GM12864 (cell line): ENCODE results near the gene CYTH1.

Source experiments
- DNase-seq: peaks from one replicate; pipeline ENCODE4 v3.0.0-alpha.2; 2011; ENCODE audit warnings: low read depth
- H3K4me3 ChIP-seq: 2 replicates; pipeline ENCODE4 v1.5.1; 2011; ENCODE audit warnings: mild to moderate bottlenecking, low read depth, low read length, control low read depth
- TF ChIP-seq, protein P1 (sequence below): IDR thresholded peaks from 2 replicates; pipeline ENCODE4 v1.5.1; 2011; ENCODE audit warnings: low read depth, mild to moderate bottlenecking, moderate library complexity, low read length, control low read depth, inconsistent platforms; ENCODE audit errors: missing control alignments

The CYTH1 gene

DNA sequence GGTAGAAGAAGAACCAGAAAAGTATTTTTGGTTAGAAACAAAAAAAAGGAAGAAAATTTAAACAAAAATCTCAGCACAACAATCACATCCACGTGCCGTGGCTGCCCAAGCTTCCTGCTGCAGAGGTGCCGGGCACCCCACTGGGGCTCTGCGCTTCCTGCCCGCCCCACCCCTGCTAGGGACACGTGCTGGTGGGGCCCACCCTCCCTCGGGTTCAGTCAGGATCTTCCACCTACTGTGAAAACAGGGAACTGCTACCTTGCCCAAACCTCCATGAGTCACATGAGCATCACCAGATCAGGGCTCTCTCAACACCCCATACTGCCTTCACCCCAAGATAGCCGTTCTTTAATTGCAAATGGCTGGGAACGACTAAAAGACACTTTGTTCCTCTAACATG lies 24.4 kb upstream of the CYTH1 start:
- no peak overlapping the region for H3K4me3 ChIP-seq
- DNase-seq, result no peak
- TF ChIP-seq, protein P1, sequence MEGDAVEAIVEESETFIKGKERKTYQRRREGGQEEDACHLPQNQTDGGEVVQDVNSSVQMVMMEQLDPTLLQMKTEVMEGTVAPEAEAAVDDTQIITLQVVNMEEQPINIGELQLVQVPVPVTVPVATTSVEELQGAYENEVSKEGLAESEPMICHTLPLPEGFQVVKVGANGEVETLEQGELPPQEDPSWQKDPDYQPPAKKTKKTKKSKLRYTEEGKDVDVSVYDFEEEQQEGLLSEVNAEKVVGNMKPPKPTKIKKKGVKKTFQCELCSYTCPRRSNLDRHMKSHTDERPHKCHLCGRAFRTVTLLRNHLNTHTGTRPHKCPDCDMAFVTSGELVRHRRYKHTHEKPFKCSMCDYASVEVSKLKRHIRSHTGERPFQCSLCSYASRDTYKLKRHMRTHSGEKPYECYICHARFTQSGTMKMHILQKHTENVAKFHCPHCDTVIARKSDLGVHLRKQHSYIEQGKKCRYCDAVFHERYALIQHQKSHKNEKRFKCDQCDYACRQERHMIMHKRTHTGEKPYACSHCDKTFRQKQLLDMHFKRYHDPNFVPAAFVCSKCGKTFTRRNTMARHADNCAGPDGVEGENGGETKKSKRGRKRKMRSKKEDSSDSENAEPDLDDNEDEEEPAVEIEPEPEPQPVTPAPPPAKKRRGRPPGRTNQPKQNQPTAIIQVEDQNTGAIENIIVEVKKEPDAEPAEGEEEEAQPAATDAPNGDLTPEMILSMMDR, result no peak

GRCh38 chr17:78805301-78805700 lies 23.2 kb upstream of the CYTH1 start:
- no peak for DNase-seq
- TF ChIP-seq, protein P1, result no peak
- no peak overlapping the region for H3K4me3 ChIP-seq

DNA sequence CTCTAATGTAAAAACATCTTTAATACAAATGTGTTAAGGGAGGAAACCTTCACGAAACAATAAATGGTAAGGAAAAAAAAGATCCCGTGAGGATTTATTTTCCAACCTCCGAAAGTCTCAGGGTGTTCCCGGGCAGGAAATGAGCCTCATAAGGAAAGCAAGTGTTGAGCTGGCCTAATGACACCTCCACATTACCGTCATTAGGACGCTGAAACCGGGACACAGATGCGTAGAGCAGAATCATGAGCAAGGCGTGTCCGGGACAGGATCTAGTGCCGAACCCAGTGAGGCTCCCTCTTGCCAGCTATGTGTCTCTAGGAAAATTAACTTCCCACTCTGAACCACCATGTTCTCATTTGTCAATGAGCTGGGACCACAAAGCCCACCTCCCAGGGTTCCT lies 22.7 kb upstream of the CYTH1 start:
- TF ChIP-seq, protein P1, result no peak
- H3K4me3 ChIP-seq, result no peak overlapping the region
- DNase-seq, result no peak

- TF ChIP-seq, protein P1, result no peak
- no peak for DNase-seq
Measured at GRCh38 chr17:78803186-78803845, 21.2 kb upstream of the CYTH1 start.

GRCh38 chr17:78802459-78802858 lies 20.4 kb upstream of the CYTH1 start:
- DNase-seq, result no peak
- TF ChIP-seq, protein P1, result no peak
- H3K4me3 ChIP-seq, result no peak overlapping the region

More at GRCh38 chr17:78803186-78803845, 21.2 kb upstream of the CYTH1 start:
- no peak overlapping the region for H3K4me3 ChIP-seq

- no peak overlapping the region for H3K4me3 ChIP-seq
- TF ChIP-seq, protein P1, result no peak
- no peak for DNase-seq
Measured at GRCh38 chr17:78802008-78802407, 19.9 kb upstream of the CYTH1 start.

DNA sequence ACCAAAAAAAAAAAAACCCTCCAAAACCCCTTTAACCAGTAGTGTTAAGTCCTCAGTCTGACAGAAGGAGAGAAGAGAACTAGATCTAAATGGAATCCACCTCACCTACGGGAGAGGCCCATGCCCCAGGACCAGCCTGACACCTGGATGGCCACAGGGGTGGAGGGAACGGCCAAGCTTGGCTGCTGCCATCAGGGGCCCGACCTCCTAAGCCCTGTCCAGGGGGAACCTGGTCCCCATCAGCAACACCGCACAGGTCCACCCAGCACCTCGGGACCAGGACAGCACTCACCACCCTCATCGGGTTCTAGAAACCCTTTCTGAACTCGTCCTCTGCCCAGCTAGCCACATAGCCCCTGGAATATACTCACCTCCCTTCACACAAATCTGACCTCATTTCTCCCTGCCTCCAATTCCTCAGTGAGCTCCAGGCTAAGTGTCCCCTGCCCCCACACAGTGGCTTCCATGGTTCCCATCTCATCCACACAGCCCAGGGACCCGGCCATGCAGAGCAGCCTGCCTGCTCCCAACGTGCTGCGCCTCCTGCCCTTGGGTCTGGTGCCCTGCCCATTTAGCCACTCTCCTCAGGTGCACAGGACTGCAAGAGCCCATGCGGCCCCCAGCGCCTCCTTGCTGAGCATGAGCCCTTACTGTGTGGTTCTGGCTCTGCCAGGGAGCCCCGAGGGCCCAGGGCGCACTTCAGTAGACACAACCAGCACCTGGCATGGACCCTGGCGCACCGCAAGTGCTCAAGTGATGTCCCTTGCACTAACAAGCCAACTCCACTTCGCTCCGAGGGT lies 18.3 kb upstream of the CYTH1 start:
- DNase-seq, result no peak
- TF ChIP-seq, protein P1, result no peak
- H3K4me3 ChIP-seq, result no peak overlapping the region
